A673 (cell line): ENCODE data around the gene LNP1. TPM values are rescaled to one million over a fixed set of nuclear protein-coding genes. Genes with fewer than 3 reads are reported as not detected.

Experiments
- BruUV-seq: library from RNA; stranded (reverse); fragments of 400-500 nt; replicated peaks from 2 replicates; lab custom pipeline; 2021; lab: Mats Ljungman, UMichigan
- CTCF ChIA-PET: fragments of 300-600 bp; sonication (Branson Sonifier 250); formaldehyde crosslinking; loops from one replicate; lab custom pipeline; 2022; ENCODE audit warnings: antibody characterized with exemption; lab: Charles Lee
- POLR2A ChIA-PET: fragments of 300-600 bp; sonication (Branson Sonifier 250); formaldehyde crosslinking; loops from one replicate; lab custom pipeline; 2022; ENCODE audit warnings: antibody characterized with exemption; ENCODE audit not compliant: low non-redundant PET; lab: Charles Lee
- DNase-seq: peaks from one replicate; pipeline ENCODE4 v3.0.0-alpha.2; 2015; ENCODE audit warnings: low spot score
- H3K27ac ChIP-seq: fragments of 200-600 bp; sonication (generic); 2 replicates; pipeline ENCODE4 v1.5.1; 2016; ENCODE audit warnings: mixed run types, low read depth, mild to moderate bottlenecking, mixed read lengths, antibody characterized with exemption, low read length; ENCODE audit not compliant: poor library complexity, severe bottlenecking
- H3K27me3 ChIP-seq: fragments of 200-600 bp; sonication (generic); replicated peaks from 2 replicates; pipeline ENCODE4 v1.6.1; 2017; ENCODE audit warnings: mixed run types, low read depth, mild to moderate bottlenecking, mixed read lengths, antibody characterized with exemption, low read length; ENCODE audit not compliant: insufficient read depth, poor library complexity
- H3K36me3 ChIP-seq: fragments of 200-600 bp; sonication (generic); 2 replicates; pipeline ENCODE4 v1.6.1; 2016; ENCODE audit warnings: mixed run types, mild to moderate bottlenecking, mixed read lengths, antibody characterized with exemption, low read length; ENCODE audit not compliant: insufficient read depth, poor library complexity, severe bottlenecking
- H3K4me1 ChIP-seq: fragments of 200-600 bp; sonication (generic); 2 replicates; pipeline ENCODE4 v1.6.1; 2017; ENCODE audit warnings: mixed run types, mild to moderate bottlenecking, mixed read lengths, antibody characterized with exemption, low read length; ENCODE audit not compliant: insufficient read depth, poor library complexity, severe bottlenecking
- H3K4me3 ChIP-seq: fragments of 200-600 bp; sonication (generic); 2 replicates; pipeline ENCODE4 v1.5.1; 2016; ENCODE audit warnings: low read depth, mixed run types, mild to moderate bottlenecking, mixed read lengths, low read length; ENCODE audit not compliant: poor library complexity, severe bottlenecking
- H3K9me3 ChIP-seq: fragments of 200-600 bp; sonication (generic); 2 replicates; pipeline ENCODE4 v1.6.1; 2016; ENCODE audit warnings: mixed run types, low read depth, mild to moderate bottlenecking, mixed read lengths, antibody characterized with exemption, low read length; ENCODE audit not compliant: poor library complexity, severe bottlenecking
- CTCF ChIP-seq: fragments of 300-800, 200-600 bp; sonication (generic); conservative IDR thresholded peaks from 2 replicates; pipeline ENCODE4 v1.5.1; 2017; ENCODE audit warnings: low read depth, mild to moderate bottlenecking, antibody characterized with exemption, low read length, moderate library complexity, mixed read lengths
- EZH2 ChIP-seq: fragments of 200-600 bp; sonication (generic); IDR thresholded peaks from 2 replicates; pipeline ENCODE4 v1.6.1; 2017; ENCODE audit warnings: borderline replicate concordance, low read depth, mild to moderate bottlenecking, mixed read lengths, antibody characterized with exemption, low read length; ENCODE audit not compliant: poor library complexity, severe bottlenecking
- intact Hi-C: fragments of 100-400 bp; cut with micrococcal nuclease; formaldehyde crosslinking; loops from one replicate; pipeline ENCODE4 v1.10.0; 2022; ENCODE audit not compliant: unreplicated experiment
- total RNA-seq: library from RNA; stranded (reverse); gene quantifications from 2 replicates; pipeline ENCODE4 v1.2.3, GENCODE V29; 2021

The LNP1 gene
- total RNA-seq, 1 experiment from 2014 or later: 4.3 TPM

- POLR2A ChIA-PET: no interaction called here
These were observed 34.9 kb upstream of the LNP1 start for GRCh38 chr3:100366424-100366823.

GRCh38 chr3:100368441-100368840 is 32.9 kb upstream of the LNP1 start:
- Histone ChIP-seq H3K36me3 (peaks cover 87% of the 10 kb centered on the region), H3K4me1 (no peaks in the 10 kb centered on the region), H3K27ac (no peak overlapping the region), H3K27me3 (no peaks in the 10 kb centered on the region), H3K4me3 (no peak overlapping the region), H3K9me3 (no peaks in the 10 kb centered on the region)
- no TSS peak for BruUV-seq
- ChIA-PET CTCF (no interaction called here), POLR2A (interaction anchor here (0.7 kb wide), 1 partner anchor 1180 kb away, joined by 4 read pairs; no protein-coding TSS in a partner anchor)
- intact Hi-C loops: no loop called here
- no peak for TF ChIP-seq CTCF
- TF ChIP-seq EZH2: no peak
- DNase-seq: no peak

More at GRCh38 chr3:100366424-100366823, 34.9 kb upstream of the LNP1 start:
- no peak overlapping the region for H3K27ac ChIP-seq
- intact Hi-C loops: no loop called here
- CTCF ChIA-PET: no interaction called here
- H3K4me3 ChIP-seq: no peak overlapping the region
- no peak for DNase-seq
- H3K4me1 ChIP-seq: no peaks in the 10 kb centered on the region
- peaks cover 85% of the 10 kb centered on the region for H3K36me3 ChIP-seq
- no peaks in the 10 kb centered on the region for H3K9me3 ChIP-seq
- BruUV-seq: no TSS peak
- TF ChIP-seq CTCF: no peak
- TF ChIP-seq EZH2: no peak
- no peaks in the 10 kb centered on the region for H3K27me3 ChIP-seq

- BruUV-seq: no TSS peak
- H3K36me3 ChIP-seq: peaks cover 66% of the 10 kb centered on the region
- H3K9me3 ChIP-seq: no peaks in the 10 kb centered on the region
- no peak overlapping the region for H3K4me3 ChIP-seq
- no peaks in the 10 kb centered on the region for H3K27me3 ChIP-seq
- intact Hi-C loops: no loop called here
- POLR2A ChIA-PET: no interaction called here
- no peak for DNase-seq
- no peak for TF ChIP-seq CTCF
- no peak for TF ChIP-seq EZH2
- CTCF ChIA-PET: no interaction called here
- H3K27ac ChIP-seq: no peak overlapping the region
- H3K4me1 ChIP-seq: no peaks in the 10 kb centered on the region
These were observed 30.6 kb upstream of the LNP1 start for GRCh38 chr3:100370756-100371155.
